Mucosa of descending colon (tissue), 3 donors: Measurements from ENCODE around the gene FKBP6. TPM values are rescaled to one million over a fixed set of nuclear protein-coding genes. Genes with fewer than 3 reads are reported as not detected.

Experiments used
- ATAC-seq: fragments of 200-7000 bp; cut with Tn5 transposase; one replicate; pipeline ENCODE4 v1.9.1; 2020; ENCODE audit warnings: mild to moderate bottlenecking, moderate library complexity
- DNase-seq, 3 donors: peaks; one replicate each; pipeline ENCODE4 v3.0.0-alpha.2; 2020
- H3K36me3 ChIP-seq: fragments of 200-600 bp; one replicate; pipeline ENCODE4 v1.8.0; 2021; ENCODE audit warnings: low read depth, mild to moderate bottlenecking
- H3K4me1 ChIP-seq: fragments of 200-600 bp; one replicate; pipeline ENCODE4 v1.8.0; 2021; ENCODE audit warnings: low read depth, mild to moderate bottlenecking
- H3K4me3 ChIP-seq: fragments of 200-600 bp; one replicate; pipeline ENCODE4 v1.8.0; 2021; ENCODE audit warnings: mild to moderate bottlenecking
- H3K9me3 ChIP-seq: fragments of 200-600 bp; one replicate; pipeline ENCODE4 v1.8.0; 2021; ENCODE audit warnings: mild to moderate bottlenecking
- CTCF ChIP-seq: fragments of 200-600 bp; IDR thresholded peaks from one replicate; pipeline ENCODE4 v1.8.0; 2022; ENCODE audit warnings: antibody characterized with exemption, mild to moderate bottlenecking
- intact Hi-C, 2 donors: fragments of 100-400 bp; cut with DNase I in 1 of 2; cut with micrococcal nuclease in 1 of 2; formaldehyde crosslinking; loops; one replicate each; pipeline versions ENCODE4 v1.11.0 to v1.11.1; 2022; cut with DNase I, micrococcal nuclease
- total RNA-seq, 3 donors: library from RNA; stranded (reverse); fragmentation: NEBNext Ultra II Directional in 2 of 3; extraction: Animal tissue kit (Norgen Biotek cat#: 25700) in 2 of 3; gene quantifications; one replicate each; pipeline versions ENCODE4 v1.2.1 to v1.2.4, GENCODE V29; 2021 to 2023
- donor health status: DM: no; HTN: no; CAD: no; lungs with moderate emphysema.
- donor health status: DM: no; HTN: no; CAD: no.
- donor health status: DM: no; HTN: yes; CAD: no.

FKBP6 gene
- total RNA-seq, 3 donors from 2014 or later, result not detected

GRCh38 chr7:73354196-73354595 is 26.2 kb downstream of the FKBP6 start:
- no peak for TF ChIP-seq CTCF
- ATAC-seq (no peak), DNase-seq (no peak)
- Histone ChIP-seq H3K4me1 (peaks cover 7% of the 10 kb centered on the region), H3K9me3 (no peaks in the 10 kb centered on the region), H3K36me3 (no peaks in the 10 kb centered on the region), H3K4me3 (no peak overlapping the region)
- intact Hi-C loops, result no loop called here

GRCh38 chr7:73354821-73355220 is 26.9 kb downstream of the FKBP6 start:
- no peak for TF ChIP-seq CTCF
- ATAC-seq (no peak), DNase-seq (no peak)
- Histone ChIP-seq H3K36me3 (no peaks in the 10 kb centered on the region), H3K9me3 (no peaks in the 10 kb centered on the region), H3K4me3 (no peak overlapping the region), H3K4me1 (peaks cover 7% of the 10 kb centered on the region)
- intact Hi-C loops, result no loop called here

GRCh38 chr7:73356159-73356558 is 28.2 kb downstream of the FKBP6 start:
- no peak for DNase-seq
- Histone ChIP-seq H3K9me3 (no peaks in the 10 kb centered on the region), H3K4me1 (peaks cover 7% of the 10 kb centered on the region), H3K36me3 (no peaks in the 10 kb centered on the region), H3K4me3 (no peak overlapping the region)
- intact Hi-C loops, result no loop called here
- TF ChIP-seq CTCF, result no peak
- ATAC-seq, result no peak

- Histone ChIP-seq H3K9me3 (no peaks in the 10 kb centered on the region), H3K4me3 (no peak overlapping the region), H3K4me1 (peaks cover 7% of the 10 kb centered on the region), H3K36me3 (no peaks in the 10 kb centered on the region)
- ATAC-seq (no peak), DNase-seq (peak in 1 of 3 donors; percentile 32)
- no peak for TF ChIP-seq CTCF
- intact Hi-C loops, result no loop called here
Observed at GRCh38 chr7:73358590-73359275, 30.8 kb downstream of the FKBP6 start.

GRCh38 chr7:73359306-73359705 is 31.3 kb downstream of the FKBP6 start:
- H3K4me1 ChIP-seq, result peaks cover 7% of the 10 kb centered on the region
- ATAC-seq, result no peak
- DNase-seq, result no peak
- intact Hi-C loops, result no loop called here
- TF ChIP-seq CTCF, result no peak
- no peaks in the 10 kb centered on the region for H3K36me3 ChIP-seq
- no peak overlapping the region for H3K4me3 ChIP-seq
- H3K9me3 ChIP-seq, result no peaks in the 10 kb centered on the region
